SK-N-MC (cell line): ENCODE results near the gene ACVR1.

Source experiments
- EZH2 ChIP-seq: fragments of 200-600 bp; sonication (generic); IDR thresholded peaks from one replicate; pipeline ENCODE4 v1.6.1; 2017; ENCODE audit warnings: antibody characterized with exemption
- FOXP2 ChIP-seq: optimal IDR thresholded peaks from 2 replicates; pipeline ENCODE3; 2011; ENCODE audit warnings: mild to moderate bottlenecking, moderate library complexity; ENCODE audit not compliant: insufficient read depth; ENCODE audit errors: extremely low read length, control extremely low read depth
- POLR2AphosphoS5 ChIP-seq: IDR thresholded peaks from 2 replicates; pipeline ENCODE4 v1.6.1; 2012; ENCODE audit warnings: mild to moderate bottlenecking, low read depth, low read length, borderline replicate concordance

GRCh38 chr2:157877761-157878400, 1.8 kb upstream of the ACVR1 start:
- TF ChIP-seq EZH2 (no peak), POLR2AphosphoS5 (no peak), FOXP2 (no peak)
